ENCODE measurements around the gene SHISA5.
"Not testable (repeated sequence)": the region's sequence is repeated elsewhere in the genome, so short reads cannot be mapped to it uniquely, and the experiment has no call there.

SHISA5 gene, protein sequence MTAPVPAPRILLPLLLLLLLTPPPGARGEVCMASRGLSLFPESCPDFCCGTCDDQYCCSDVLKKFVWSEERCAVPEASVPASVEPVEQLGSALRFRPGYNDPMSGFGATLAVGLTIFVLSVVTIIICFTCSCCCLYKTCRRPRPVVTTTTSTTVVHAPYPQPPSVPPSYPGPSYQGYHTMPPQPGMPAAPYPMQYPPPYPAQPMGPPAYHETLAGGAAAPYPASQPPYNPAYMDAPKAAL

DNA sequence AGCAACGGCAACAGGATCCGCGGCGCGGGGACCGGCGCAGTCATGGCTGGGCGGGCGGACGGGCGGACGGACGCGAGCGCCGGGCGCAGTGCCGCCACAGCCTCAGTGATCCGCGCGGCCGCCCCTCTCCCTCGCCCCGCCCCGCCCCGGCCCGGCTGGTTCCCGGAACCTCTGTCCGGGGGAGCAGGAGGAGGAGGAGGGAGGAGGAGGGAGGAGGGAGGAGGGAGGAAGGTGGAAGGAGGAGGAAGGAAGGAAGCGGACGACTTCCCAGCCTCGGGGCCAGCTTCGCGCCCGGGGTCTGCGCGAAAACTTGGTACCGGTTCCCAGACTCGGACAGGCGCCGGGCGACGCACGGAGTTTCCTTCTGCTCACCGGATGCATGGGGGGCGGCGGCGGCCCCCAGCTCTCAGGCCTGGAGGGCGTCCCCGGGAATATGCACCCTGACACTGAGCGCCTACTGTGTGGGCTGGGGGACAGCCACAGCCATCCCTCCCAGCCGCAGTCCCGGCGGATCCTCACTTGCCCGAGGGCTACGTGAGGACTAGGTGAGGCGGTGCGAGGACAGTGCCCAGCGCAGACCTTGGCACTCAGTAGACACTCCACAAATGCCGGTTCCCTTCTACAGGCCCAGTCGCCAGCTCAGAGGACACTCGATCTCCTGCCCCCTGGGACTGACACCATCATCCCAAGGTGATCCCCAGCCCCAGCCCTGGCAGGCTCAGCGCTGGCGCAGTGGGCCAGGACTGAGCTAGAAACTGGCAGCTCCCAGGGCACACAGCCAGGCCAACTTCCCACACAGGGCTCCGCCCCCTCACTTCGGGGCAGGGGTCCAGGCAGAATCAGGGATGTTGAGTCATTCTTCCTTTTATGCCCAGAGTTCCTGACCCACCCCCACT is at the start of gene SHISA5:
TSS of gene SHISA5 (minus strand) at position 124 of the 896 bp plus-strand sequence. CDS start at position 44, 80 bp downstream.
- DNase-seq = no peak

DNA sequence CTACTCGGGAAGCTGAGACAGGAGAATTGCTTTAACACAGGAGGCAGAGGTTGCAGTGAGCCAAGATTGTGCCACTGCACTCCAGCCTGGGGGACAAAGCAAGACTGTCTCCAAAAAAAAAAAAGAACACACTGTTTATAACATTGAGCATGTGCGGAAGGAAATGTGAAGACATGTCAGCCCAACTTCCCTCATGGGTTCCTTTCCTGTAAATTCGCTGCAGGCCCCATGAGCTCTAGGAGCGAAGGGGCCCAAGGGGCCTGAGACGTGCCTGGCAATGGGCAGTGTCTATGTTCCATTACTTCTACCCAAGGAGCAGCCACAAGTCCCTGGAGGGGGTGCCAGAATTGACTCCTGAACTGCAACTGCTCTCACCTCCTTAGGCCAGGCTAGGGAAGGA is 49.4 kb upstream of the SHISA5 start:
- DNase-seq = no peak

DNA sequence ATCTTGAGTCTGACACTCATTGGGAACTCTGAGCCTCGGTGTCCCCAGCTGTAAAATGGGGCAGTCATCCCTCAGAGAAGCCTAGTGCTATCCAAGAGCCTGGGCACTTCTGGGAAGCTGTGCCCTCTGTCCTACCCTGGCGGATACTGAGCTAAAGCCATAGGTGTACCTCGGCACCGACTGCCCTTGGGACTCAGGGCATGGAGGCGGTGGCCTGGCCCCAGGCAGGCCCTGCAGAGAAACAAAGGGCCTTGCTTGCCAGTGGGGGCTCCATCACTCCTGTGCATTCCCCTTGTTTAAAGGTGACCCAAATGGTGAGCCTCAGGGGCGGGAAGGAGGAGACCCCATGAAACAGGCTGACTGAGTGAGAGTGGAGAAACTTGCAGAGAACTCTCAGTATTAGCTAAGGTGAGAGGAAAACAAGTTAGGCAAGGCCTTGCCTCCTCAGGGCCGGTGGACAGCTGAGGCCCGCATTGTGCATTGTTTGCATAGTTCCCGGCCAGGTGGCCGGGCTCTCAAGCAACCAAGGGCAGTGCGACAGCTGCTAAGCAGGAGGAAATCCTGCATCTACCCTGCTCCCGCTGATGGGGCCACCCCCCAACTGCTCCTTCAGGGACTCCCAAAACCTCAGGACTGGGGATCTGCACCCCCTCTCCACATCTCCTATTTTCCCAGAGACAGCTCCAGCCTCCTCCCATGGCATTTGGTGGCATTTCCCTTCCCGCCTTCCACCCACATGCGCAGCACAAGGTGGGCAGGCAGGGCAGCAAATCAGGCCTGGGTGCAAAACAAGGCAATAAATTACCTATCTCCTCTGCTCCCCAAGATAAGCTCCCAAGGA is 48.4 kb upstream of the SHISA5 start:
- DNase-seq = no peak

DNA sequence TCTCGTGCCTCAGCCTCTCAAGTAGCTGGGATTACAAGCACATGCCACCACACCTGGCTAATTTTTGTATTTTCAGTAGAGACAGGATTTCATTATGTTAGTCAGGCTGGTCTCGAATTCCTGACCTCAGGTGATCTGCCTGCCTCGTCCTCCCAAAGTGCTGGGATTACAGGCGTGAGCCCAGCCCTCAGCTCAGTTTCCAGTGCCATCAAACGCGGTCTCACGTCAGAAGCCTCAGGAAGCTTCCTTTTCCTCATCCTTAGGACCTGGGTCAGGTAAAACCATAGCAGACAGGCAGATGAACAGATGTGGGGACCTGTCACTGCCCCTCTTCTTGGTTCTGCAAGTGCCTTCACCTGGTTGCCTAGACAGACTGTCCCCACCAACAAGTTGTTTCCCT is 47.7 kb upstream of the SHISA5 start:
- DNase-seq = not testable (repeated sequence)

DNA sequence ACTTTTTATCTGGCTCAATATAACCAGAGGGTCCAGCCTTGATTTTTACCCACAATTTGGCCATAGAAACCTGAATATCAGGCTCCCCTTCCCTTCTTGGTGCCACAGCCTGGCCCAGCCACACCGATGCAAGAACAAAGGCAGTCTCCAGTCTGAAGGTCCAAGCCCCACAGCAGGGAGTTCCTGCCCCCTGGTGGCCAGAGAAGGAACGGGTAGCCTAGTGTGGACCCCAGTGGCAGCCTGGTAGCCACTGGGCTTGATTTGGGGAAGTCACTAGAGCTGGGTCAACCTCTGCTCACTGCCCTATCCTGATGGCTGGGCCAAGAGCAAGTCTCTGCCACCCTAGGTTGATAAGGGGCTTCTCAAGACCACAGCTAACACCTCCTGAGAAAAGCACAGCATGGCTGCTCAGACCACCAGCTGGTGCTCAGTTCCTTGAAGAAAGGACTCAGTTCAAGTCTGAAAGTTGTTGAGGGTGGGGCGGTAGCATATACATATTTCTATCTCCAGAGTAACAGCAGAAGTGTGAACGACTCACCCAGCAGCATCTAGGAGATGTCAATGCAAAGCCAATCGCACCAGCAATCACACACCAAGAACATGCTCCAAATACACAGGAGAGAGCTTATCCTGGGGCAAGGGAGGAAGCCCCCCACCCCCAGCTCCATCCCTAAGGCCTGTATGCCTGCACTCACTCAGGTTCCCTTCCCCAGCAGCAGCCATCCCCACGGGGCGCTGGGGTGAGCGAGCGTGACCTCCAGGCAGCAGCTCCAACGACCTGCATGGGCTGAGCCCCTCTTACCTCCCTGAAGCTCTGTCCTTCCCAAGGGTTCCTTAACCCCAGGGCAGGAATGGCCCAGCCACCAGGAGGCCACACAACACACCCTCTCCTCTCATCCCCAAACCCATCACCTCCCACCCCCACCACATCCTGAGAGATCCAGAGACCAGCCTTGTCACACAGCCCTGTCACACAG is 45.0 kb upstream of the SHISA5 start:
- DNase-seq = peak; percentile 60

DNA sequence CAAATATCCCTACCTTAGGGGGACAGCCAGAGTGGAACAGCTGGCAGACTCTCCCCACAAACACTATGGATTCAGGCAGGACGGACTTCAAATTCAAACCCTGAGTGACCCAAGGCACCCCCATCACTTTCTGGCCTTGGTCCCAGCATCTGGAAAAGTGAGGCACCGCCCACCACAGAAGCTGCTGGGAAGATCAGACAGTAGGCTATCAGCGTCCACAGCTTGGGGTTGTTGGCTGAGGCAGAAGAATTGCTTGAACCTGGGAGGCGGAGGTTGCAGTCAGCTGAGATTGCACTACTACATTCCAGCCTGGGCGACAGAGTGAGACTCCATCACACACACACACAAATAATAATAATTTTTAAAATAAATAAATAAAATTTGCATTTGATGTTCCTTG is 44.2 kb upstream of the SHISA5 start:
- no peak for DNase-seq

DNA sequence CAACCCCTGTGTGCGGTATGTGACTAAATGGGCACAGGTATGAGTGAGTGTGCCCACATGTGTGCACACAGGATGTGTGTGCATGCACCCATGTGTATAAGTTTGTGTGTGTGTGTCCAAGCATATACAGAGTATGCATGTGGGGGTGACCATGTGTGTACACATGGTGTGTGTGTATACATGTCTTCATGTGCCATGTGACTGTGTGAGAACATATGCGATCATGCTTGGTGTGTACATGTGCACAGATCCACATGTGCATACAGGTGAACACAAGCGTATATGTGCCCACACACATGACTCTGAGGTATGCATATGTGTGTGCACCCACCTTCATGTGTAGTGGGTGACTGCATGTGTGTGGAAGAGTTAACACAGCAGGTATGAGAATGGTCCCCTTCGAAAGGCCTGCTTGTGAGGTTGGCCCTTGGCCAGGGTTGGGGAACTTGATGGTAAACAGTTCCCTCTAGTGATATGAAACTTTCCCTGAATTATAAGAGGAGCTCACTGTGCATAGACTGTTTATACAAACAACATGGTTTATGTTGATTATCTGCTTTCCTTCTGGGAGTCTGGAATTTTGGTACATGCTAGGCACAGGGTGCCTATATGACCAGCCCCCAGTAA is 42.3 kb upstream of the SHISA5 start:
- DNase-seq = no peak

DNA sequence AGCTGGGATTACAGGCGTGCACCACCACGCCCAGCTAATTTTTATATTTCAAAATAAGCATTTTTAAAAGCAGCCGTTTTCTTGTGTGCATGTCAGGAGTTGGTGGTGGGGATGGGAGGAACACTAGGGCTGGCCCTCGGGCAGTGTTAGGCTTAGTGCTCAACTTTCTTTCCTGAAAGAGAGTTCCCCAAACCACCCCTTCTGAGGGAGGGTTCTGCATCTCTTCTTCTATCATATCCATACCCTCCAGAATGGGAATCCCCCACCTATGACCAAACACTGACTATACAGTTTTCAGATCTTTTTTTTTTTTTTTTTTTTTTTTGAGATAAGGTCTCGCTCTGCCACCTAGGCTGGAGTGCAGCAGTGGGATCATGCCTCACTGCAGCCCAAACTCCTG is 40.2 kb upstream of the SHISA5 start:
- DNase-seq = no peak

DNA sequence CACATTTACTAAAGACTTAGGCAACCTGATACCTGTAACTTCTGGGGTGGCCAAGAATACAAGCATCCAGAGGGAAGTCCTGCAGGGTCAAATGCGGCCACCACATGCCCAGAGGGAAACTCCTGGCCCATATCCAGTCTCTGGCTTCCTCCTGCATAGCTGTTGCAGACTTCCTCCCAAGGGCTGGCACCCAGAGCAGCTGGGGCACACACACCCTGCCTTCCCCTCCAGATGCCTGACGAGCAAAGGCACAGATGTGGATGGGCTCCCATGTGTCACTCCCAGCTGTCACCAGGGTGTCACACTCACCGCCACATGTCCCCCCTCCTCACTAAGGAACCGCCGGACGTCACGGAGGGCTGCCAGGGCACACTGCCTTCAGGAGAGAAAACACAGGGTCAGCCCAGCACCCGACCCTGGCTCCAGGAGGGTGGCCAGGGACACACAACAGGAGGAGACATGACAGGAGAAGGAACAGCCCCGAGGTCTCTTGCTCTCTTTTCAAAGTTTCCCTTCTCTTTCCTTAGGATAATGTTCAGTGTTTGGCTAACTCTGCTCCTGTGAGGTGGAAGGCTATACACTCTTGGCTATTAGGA is 39.4 kb upstream of the SHISA5 start:
- no peak for DNase-seq

DNA sequence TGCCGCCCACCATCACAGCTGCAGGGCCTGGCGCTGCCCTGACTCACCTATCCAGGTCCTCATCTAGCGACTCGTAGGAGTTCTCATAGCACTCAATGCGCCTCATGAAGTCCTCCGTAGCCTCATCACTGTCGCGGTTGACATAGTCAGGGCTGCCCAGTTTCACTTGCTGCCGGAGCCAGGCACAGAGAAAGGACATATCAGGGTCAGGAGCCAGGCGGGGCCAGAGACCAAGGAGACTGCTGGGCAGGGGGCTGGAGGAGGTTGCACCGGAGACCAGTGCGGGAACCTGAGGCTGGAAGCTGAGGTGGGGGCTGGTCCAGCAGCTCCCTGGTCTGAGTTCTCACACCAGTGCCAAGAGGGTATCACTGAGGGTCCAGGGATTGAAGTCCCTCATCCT is 34.5 kb upstream of the SHISA5 start:
- DNase-seq = no peak

DNA sequence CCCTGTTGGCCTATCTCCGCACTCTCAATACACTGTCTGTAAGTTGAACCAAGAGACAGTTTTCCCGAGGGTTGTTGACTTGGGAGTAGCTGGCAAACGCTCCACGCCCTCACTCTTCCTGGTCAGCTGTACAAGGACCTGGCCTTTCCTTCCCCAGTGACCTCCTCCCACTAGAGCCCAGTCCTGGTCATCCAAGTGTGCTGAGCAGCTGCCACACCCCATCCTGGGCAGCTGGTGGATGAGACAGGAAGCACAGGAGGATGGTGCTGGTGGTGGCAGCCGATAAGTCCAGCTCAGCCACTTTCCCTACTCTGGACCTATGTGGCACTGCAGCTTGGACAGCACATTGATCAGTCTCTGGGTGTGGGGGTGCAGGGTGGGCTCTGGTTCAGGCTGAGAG is 32.8 kb upstream of the SHISA5 start:
- DNase-seq = no peak

DNA sequence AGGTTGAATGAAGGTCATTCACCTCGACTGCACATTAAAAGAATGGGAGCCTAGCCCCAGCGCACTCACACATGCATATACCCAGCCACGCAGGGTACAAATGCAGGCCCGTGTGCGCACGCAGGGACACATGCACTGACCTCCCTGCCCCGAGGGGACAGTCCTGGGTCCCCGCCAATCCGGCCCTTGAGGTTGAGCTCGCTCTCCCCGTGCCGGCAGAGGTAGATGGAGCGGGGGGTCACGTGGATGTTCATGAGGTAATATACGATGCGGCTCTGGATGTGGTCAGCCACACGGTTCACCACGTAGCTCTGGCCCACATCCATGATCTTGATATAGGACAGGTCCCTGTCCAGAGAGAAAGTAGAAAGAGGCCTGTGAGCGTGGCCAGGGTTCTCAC is 32.1 kb upstream of the SHISA5 start:
- no peak for DNase-seq

DNA sequence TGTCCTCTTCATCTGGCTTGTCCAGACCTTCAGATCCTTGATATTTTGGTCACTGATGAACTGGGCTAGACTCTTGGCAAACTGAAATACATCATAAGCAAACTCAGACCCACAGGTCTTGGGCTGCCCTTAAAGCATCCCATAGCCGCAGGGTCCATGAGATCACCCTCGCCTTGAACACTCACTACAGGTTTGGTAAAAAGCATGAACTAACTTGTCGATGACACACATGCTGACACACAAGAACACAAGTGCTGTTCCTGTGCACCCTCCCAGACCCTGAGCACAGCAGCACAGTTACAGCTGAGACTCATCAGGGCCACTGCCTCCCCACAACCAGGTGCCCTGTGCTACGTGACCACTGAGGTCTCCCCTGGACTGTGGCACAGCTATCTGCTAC is 31.6 kb upstream of the SHISA5 start:
- no peak for DNase-seq

DNA sequence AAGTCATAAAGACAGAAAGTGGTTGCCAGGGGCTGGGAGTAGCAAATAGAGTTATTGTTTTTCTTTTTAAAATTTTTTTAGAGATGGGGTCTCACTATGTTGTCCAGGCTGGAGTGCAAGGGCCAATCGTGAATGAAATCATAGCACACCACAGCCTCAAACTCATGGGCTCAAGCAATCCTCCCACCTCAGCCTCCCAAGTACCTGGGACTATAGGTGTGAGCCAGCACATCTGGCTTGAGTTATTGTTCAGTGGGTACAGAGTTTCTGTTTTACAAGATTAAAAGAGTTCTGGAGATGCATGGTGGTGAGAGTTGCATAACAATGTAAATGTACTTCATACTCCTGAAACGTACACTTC is 29.0 kb upstream of the SHISA5 start:
- DNase-seq = no peak

DNA sequence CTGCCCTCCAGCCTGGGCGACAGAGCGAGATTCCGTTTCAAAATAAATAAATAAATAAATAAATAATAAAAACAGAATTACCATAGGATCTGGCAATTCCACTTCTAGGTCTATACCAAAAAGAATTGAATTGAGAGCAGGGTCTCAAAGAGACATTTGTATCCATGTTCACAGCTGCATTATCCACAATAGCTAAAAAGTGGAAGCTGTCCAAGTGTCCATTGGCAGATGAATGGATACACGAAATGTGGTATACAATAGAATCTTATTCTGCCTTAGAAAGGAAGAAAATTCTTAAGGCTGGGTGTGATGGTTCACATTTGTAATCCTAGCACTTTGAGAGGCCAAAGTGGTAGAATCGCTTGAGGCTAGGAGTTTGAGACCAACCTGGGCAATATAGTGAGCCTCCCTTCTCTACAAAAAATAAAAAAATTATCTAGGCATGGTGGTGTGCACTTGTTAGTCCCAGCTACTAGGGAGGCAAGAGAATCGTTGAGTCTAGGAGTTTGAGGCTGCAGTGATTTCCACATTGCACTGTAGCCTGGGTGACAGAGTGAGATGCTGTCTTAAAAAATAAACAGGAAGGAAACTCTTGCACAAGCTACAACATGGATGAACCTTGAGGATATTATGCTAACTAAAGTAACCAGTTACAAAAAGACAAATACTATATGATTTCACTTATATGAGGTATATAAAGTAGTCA is 28.4 kb upstream of the SHISA5 start:
- DNase-seq = no peak

DNA sequence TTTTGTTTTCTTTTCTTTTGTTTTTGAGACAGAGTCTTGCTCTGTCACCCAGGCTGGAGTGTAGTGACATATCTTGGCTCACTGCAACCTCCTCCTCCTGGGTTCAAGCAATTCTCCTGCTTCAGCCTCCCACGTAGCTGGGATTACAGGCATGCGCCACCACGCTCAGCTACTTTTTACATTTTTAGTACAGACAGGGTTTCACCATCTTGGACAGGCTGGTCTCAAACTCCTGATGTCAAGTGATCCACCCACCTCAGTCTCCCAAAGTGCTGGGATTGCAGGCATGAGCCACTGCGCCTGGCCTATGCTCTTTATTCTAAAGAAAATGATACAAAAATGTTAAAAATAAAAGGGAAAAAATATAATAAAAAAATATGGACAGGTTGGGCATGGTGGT is 26.7 kb upstream of the SHISA5 start:
- DNase-seq = not testable (repeated sequence)

DNA sequence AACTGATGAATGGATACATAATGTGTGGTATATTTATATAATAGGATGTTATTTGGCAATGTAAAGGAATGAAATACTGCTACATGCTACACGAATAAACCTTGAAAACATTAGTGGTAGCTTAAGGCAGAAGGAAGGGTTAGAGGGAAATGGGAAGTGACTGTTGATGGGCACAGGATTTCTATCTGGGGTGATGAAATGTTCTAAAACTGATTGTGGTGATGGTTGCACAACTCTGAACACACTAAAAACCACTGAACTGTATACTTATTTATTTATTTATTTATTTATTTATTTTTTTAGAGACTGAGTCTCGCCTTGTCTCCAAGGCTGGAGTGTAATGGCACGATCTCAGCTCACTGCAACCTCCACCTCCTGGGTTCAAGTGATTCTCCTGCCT is 24.8 kb upstream of the SHISA5 start:
- no peak for DNase-seq

DNA sequence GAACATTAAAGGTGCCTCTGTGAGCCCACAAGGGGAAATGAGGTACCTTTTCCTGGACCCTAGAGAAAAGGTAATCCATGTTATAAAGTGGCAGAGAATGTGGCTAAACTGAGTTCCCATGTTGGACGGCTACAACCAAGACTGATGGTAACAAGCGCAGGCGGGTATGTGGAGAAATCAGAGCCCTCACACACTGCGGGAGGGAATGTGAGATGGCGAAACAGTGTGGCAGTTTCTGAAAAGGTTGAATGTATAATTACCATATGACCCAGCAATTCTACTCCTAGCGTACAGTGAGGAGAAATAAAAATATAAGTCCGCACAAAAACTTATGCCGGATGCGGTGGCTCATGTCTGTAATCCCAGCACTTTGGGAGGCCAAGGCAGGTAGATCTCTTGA is 24.1 kb upstream of the SHISA5 start:
- no peak for DNase-seq

DNA sequence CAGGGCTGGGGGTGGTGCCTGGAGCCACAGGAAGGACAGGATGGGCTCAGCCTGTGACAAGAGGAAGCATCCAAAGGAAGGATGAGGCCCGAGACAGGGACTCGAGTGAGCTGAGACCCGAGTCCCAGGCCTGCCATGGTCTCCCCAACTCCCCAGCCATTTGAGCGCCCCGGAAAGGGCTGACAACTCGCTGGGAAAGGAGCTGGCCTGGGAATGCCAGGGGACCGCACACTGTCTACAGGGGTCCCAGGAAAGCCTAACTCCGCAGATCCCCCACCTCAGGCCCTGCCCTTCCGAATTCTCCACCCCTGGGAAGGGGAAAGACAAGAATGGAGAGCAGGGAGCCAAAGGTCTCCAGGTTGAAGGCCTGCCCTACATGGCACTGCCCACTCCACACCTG is 21.0 kb upstream of the SHISA5 start:
- DNase-seq = no peak

DNA sequence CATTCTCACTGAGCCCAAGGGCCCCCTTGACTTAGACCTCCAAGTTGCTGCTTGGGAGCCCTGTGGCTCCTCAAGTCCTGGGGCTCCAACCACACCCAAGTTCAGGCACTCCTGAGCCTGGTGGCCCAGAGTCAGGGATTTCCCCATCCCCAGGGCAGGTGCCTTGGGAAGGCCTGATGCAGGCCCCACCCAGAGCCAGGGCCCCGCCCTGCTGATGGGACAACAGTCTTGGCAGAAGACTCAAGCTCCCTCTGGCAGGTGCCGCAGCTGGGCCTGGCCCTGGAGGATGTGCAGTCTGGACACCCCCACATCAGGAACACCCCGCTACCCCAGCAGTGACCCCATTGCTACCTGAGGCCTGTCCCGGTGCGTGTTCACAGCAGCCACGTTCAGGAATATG is 17.7 kb upstream of the SHISA5 start:
- no peak for DNase-seq

DNA sequence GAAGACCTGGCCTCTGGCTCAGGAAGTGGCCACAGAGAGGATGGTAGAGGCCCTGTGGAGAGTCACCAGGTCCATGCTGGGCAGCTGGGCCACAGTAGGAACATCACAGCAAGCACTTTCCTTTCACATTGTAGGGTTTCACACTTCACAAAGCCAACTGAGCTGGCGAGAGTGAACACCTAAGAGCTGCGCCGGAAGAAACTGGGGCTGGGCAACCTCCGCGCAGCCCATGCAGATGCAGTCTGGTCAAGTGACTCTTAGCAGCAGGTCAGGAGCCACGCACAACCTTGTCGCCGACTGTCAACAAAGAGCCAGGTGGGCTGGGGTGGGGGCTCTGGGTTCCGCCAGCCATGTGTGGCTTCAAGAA is 15.3 kb upstream of the SHISA5 start:
- DNase-seq = no peak
